ENCODE data around the gene TMC6.

The TMC6 gene

GRCh38 chr17:78128551-78129350 is at the start of gene TMC6:
TSS of gene TMC6 (minus strand) at chr17:78128755. CDS start at chr17:78126832, 1,923 bp downstream.
- no peak for DNase-seq (ENCODE audit: low read depth)
- peak within 1 kb of the TSS; percentile 84 for H3K4me3 ChIP-seq (ENCODE audit: low read depth, low read length)
- TF ChIP-seq, protein P1, sequence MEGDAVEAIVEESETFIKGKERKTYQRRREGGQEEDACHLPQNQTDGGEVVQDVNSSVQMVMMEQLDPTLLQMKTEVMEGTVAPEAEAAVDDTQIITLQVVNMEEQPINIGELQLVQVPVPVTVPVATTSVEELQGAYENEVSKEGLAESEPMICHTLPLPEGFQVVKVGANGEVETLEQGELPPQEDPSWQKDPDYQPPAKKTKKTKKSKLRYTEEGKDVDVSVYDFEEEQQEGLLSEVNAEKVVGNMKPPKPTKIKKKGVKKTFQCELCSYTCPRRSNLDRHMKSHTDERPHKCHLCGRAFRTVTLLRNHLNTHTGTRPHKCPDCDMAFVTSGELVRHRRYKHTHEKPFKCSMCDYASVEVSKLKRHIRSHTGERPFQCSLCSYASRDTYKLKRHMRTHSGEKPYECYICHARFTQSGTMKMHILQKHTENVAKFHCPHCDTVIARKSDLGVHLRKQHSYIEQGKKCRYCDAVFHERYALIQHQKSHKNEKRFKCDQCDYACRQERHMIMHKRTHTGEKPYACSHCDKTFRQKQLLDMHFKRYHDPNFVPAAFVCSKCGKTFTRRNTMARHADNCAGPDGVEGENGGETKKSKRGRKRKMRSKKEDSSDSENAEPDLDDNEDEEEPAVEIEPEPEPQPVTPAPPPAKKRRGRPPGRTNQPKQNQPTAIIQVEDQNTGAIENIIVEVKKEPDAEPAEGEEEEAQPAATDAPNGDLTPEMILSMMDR (IDR thresholded peaks at IDR 0.05; ENCODE audit: control insufficient read depth, extremely low read depth, insufficient read depth): no peak

GRCh38 chr17:78176548-78177025 is 48.0 kb upstream of the TMC6 start:
- TF ChIP-seq, protein P1 (IDR thresholded peaks at IDR 0.05; ENCODE audit: control insufficient read depth, extremely low read depth, insufficient read depth): peak; percentile 76
- H3K4me3 ChIP-seq (ENCODE audit: low read depth, low read length): no peak overlapping the region
- no peak for DNase-seq (ENCODE audit: low read depth)

DNA sequence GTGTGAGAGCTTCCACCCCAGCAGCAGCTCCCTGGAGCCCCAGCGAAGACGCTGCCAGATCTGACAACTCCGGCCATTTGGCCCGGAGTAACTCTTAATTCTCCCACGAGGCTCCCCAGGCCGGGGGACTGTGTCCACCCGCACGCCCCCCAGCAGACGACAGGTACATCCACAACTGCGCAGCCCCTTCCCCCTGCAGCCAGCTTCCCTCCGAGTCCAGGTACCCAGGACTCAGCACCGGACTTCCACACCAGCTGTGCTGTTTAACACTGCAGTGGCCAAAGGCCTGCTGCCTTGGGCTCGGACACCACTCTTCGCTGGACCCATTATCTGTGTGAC is 47.1 kb upstream of the TMC6 start:
- TF ChIP-seq, protein P1 (IDR thresholded peaks at IDR 0.05; ENCODE audit: control insufficient read depth, extremely low read depth, insufficient read depth): no peak
- DNase-seq (ENCODE audit: low read depth): no peak
- peak overlapping the region; percentile 39 for H3K4me3 ChIP-seq (ENCODE audit: low read depth, low read length)

GRCh38 chr17:78174870-78175642 is 46.5 kb upstream of the TMC6 start:
- H3K4me3 ChIP-seq (ENCODE audit: low read depth, low read length): peak overlapping the region; percentile 39
- peak; percentile 62 for DNase-seq (ENCODE audit: low read depth)
- TF ChIP-seq, protein P1 (IDR thresholded peaks at IDR 0.05; ENCODE audit: control insufficient read depth, extremely low read depth, insufficient read depth): peak; percentile 53

- peak; percentile 91 for DNase-seq (ENCODE audit: low read depth)
- TF ChIP-seq, protein P1 (IDR thresholded peaks at IDR 0.05; ENCODE audit: control insufficient read depth, extremely low read depth, insufficient read depth): peak; percentile 90
- peak overlapping the region; percentile 39 for H3K4me3 ChIP-seq (ENCODE audit: low read depth, low read length)
Observed at GRCh38 chr17:78174346-78174869, 45.9 kb upstream of the TMC6 start.

DNA sequence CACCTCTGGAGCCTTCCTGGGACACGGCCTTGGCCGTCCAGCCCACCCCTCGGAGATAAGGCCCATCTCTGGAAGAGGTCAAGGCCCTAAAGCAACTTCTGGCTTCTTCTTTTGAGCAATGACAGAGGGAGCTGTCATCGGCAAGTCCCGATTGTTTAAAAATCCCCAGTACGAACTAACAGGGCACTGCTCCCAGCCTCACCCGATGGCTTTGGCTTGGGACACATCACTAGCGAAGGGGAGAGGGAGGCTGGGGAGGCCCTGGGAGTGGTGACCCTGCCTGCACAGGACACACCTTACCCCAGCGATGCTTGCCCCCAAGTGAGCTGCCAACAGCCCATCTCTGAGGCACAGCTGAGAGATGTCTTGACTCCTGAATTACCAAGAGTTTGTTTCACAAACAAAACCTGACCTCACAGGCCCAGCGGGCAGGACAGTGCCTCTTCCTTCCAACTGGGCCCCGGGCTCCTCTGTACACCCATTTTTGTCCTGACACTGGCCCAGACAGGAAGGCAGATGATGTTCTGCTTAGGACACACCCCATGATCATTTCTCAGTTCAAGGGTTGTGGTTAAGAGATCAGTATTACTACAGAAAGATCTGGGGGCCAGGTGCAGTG is 44.7 kb upstream of the TMC6 start:
- H3K4me3 ChIP-seq (ENCODE audit: low read depth, low read length): no peak overlapping the region
- no peak for DNase-seq (ENCODE audit: low read depth)
- TF ChIP-seq, protein P1 (IDR thresholded peaks at IDR 0.05; ENCODE audit: control insufficient read depth, extremely low read depth, insufficient read depth): no peak
